ENCODE results near the gene XPNPEP1.

The XPNPEP1 gene

DNA sequence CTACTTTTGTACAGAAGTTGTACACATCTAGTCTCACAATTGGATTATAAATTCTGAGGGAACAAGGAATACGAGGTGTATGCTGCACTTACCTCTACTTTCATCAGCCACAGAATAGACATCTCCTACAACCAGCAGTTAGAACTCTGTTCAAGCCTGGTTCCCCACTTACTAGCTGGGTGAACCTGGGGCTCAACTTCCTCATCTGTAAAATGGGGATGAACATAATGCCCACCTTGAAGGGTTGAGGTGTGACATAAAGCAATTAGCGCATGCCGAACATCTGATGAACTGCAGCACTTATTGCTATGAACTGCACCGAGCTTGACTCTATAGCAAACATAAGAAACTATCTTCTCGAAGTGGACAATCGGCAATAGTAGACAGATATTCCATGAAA lies 25.3 kb downstream of the XPNPEP1 start:
- H3K4me2 ChIP-seq (ENCODE audit: low read length): no peak overlapping the region
- H3K9me3 ChIP-seq (replicated peaks; ENCODE audit: low read length): no peaks in the 10 kb centered on the region
- no peak overlapping the region for H3K4me3 ChIP-seq (ENCODE audit: low read length)
- H3K36me3 ChIP-seq (ENCODE audit: insufficient read depth, low read length): peaks cover 5% of the 10 kb centered on the region
- no peaks in the 10 kb centered on the region for H3K27me3 ChIP-seq (ENCODE audit: control insufficient read depth, insufficient read depth, low read length)
- H3K9ac ChIP-seq (ENCODE audit: low read depth, low read length): no peak overlapping the region
- peaks cover 54% of the 10 kb centered on the region for H3K4me1 ChIP-seq (ENCODE audit: control insufficient read depth, insufficient read depth, low read length)

GRCh38 chr10:109895848-109896247 lies 27.5 kb downstream of the XPNPEP1 start:
- Histone ChIP-seq H3K27me3 (ENCODE audit: control insufficient read depth, insufficient read depth, low read length) (no peaks in the 10 kb centered on the region), H3K4me1 (ENCODE audit: control insufficient read depth, insufficient read depth, low read length) (peaks cover 47% of the 10 kb centered on the region), H3K9me3 (replicated peaks; ENCODE audit: low read length) (no peaks in the 10 kb centered on the region), H3K4me3 (ENCODE audit: low read length) (no peak overlapping the region), H3K9ac (ENCODE audit: low read depth, low read length) (no peak overlapping the region), H3K36me3 (ENCODE audit: insufficient read depth, low read length) (peaks cover 22% of the 10 kb centered on the region), H3K4me2 (ENCODE audit: low read length) (peak overlapping the region; percentile 8)

DNA sequence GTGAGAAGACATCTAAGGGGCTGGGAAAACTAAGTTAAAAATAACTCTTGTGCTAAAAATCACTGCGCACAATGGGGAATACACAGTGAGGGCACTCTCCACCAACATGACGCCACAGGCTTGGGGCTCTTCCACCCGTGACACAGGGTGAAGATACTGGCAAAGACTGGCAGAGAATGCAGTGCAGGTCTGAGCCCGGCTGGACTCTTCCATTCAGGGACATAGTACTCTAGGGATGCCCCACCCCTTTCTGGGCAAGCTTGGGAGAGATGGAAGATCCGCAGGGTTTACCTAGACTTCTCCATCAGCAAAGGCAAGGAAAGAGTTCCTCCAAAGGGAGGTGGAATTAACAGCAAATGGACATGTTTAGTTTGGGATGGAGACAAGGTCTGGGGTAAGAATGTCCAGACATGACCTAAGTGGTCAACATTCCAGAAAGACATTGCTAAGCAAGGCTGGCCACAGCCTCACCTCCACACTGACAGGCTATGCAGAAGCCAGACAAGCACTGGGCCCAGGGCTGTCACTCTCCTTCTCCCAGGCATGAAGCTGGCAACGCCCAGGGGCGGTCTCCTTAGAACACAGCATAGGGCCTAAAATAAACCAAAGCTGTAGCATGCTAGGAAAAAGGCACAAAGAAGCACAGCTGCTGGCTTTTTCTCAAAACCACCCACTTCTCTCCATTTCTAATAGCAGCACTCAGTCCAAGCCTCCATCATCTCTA lies 28.1 kb downstream of the XPNPEP1 start:
- Histone ChIP-seq H3K9me3 (replicated peaks; ENCODE audit: low read length) (no peaks in the 10 kb centered on the region), H3K27me3 (ENCODE audit: control insufficient read depth, insufficient read depth, low read length) (no peaks in the 10 kb centered on the region), H3K4me2 (ENCODE audit: low read length) (peak overlapping the region; percentile 8), H3K4me1 (ENCODE audit: control insufficient read depth, insufficient read depth, low read length) (peaks cover 43% of the 10 kb centered on the region), H3K36me3 (ENCODE audit: insufficient read depth, low read length) (peaks cover 26% of the 10 kb centered on the region), H3K9ac (ENCODE audit: low read depth, low read length) (no peak overlapping the region), H3K4me3 (ENCODE audit: low read length) (no peak overlapping the region)

DNA sequence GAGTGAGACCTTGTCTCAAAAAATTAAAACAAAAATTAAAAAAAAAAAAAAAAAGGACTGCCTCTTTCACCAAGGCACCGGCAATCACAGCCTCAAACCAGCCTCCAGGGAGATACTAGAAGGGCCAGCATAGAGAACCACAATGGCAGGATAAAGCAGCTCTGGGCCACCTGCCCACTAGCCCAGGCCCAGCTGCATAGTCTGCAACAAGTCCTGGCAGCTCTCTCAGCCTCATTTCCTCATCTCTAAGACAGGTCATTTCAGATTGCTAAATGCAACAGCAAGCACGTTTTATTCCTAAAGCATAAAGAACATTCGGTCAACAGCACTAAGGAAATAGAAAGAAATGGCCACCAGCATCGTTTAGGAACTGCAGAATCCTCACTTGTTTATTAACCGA lies 28.8 kb downstream of the XPNPEP1 start:
- Histone ChIP-seq H3K36me3 (ENCODE audit: insufficient read depth, low read length) (peaks cover 26% of the 10 kb centered on the region), H3K4me1 (ENCODE audit: control insufficient read depth, insufficient read depth, low read length) (peaks cover 42% of the 10 kb centered on the region), H3K27me3 (ENCODE audit: control insufficient read depth, insufficient read depth, low read length) (no peaks in the 10 kb centered on the region), H3K4me3 (ENCODE audit: low read length) (no peak overlapping the region), H3K9ac (ENCODE audit: low read depth, low read length) (no peak overlapping the region), H3K9me3 (replicated peaks; ENCODE audit: low read length) (no peaks in the 10 kb centered on the region), H3K4me2 (ENCODE audit: low read length) (no peak overlapping the region)

DNA sequence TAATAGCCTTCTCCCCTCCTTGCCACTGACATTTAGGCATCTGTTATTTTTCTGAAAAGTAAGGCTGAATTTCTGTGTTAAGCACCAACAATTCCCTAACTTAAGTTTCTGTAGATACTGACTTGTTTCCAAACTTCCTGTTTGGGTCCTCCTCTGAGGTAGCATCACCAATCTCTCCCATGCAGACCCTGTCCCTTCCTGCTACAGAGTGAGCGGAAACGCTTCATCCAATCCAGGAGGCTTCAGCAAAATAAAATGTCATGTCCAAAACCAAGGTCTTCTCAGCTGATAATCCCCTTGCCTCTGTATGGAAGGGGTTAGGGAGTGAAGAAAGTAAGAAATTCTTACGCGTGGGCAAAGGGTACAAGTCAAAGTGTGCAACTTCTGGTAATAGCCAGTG lies 29.9 kb downstream of the XPNPEP1 start:
- Histone ChIP-seq H3K27me3 (ENCODE audit: control insufficient read depth, insufficient read depth, low read length) (no peaks in the 10 kb centered on the region), H3K4me2 (ENCODE audit: low read length) (no peak overlapping the region), H3K9me3 (replicated peaks; ENCODE audit: low read length) (no peaks in the 10 kb centered on the region), H3K9ac (ENCODE audit: low read depth, low read length) (no peak overlapping the region), H3K36me3 (ENCODE audit: insufficient read depth, low read length) (peaks cover 27% of the 10 kb centered on the region), H3K4me3 (ENCODE audit: low read length) (no peak overlapping the region), H3K4me1 (ENCODE audit: control insufficient read depth, insufficient read depth, low read length) (peaks cover 31% of the 10 kb centered on the region)

GRCh38 chr10:109892931-109893330 lies 30.4 kb downstream of the XPNPEP1 start:
- Histone ChIP-seq H3K4me3 (ENCODE audit: low read length) (no peak overlapping the region), H3K27me3 (ENCODE audit: control insufficient read depth, insufficient read depth, low read length) (no peaks in the 10 kb centered on the region), H3K9ac (ENCODE audit: low read depth, low read length) (no peak overlapping the region), H3K4me1 (ENCODE audit: control insufficient read depth, insufficient read depth, low read length) (peaks cover 28% of the 10 kb centered on the region), H3K36me3 (ENCODE audit: insufficient read depth, low read length) (peaks cover 30% of the 10 kb centered on the region), H3K4me2 (ENCODE audit: low read length) (no peak overlapping the region), H3K9me3 (replicated peaks; ENCODE audit: low read length) (no peaks in the 10 kb centered on the region)

GRCh38 chr10:109892117-109892516 lies 31.2 kb downstream of the XPNPEP1 start:
- no peak overlapping the region for H3K4me3 ChIP-seq (ENCODE audit: low read length)
- peaks cover 28% of the 10 kb centered on the region for H3K4me1 ChIP-seq (ENCODE audit: control insufficient read depth, insufficient read depth, low read length)
- H3K27me3 ChIP-seq (ENCODE audit: control insufficient read depth, insufficient read depth, low read length): no peaks in the 10 kb centered on the region
- no peaks in the 10 kb centered on the region for H3K9me3 ChIP-seq (replicated peaks; ENCODE audit: low read length)
- no peak overlapping the region for H3K4me2 ChIP-seq (ENCODE audit: low read length)
- H3K9ac ChIP-seq (ENCODE audit: low read depth, low read length): no peak overlapping the region
- H3K36me3 ChIP-seq (ENCODE audit: insufficient read depth, low read length): peaks cover 36% of the 10 kb centered on the region

- peaks cover 46% of the 10 kb centered on the region for H3K36me3 ChIP-seq (ENCODE audit: insufficient read depth, low read length)
- H3K4me1 ChIP-seq (ENCODE audit: control insufficient read depth, insufficient read depth, low read length): peaks cover 28% of the 10 kb centered on the region
Observed at GRCh38 chr10:109891105-109891504, 32.2 kb downstream of the XPNPEP1 start.

GRCh38 chr10:109889867-109890266 lies 33.4 kb downstream of the XPNPEP1 start:
- Histone ChIP-seq H3K27me3 (ENCODE audit: control insufficient read depth, insufficient read depth, low read length) (no peaks in the 10 kb centered on the region), H3K36me3 (ENCODE audit: insufficient read depth, low read length) (peaks cover 46% of the 10 kb centered on the region), H3K9me3 (replicated peaks; ENCODE audit: low read length) (no peaks in the 10 kb centered on the region), H3K4me1 (ENCODE audit: control insufficient read depth, insufficient read depth, low read length) (peaks cover 17% of the 10 kb centered on the region), H3K4me3 (ENCODE audit: low read length) (no peak overlapping the region), H3K9ac (ENCODE audit: low read depth, low read length) (no peak overlapping the region), H3K4me2 (ENCODE audit: low read length) (peak overlapping the region; percentile 12)

More at GRCh38 chr10:109891105-109891504, 32.2 kb downstream of the XPNPEP1 start:
- H3K27me3 ChIP-seq (ENCODE audit: control insufficient read depth, insufficient read depth, low read length): no peaks in the 10 kb centered on the region
- no peak overlapping the region for H3K9ac ChIP-seq (ENCODE audit: low read depth, low read length)
- no peak overlapping the region for H3K4me2 ChIP-seq (ENCODE audit: low read length)
- no peaks in the 10 kb centered on the region for H3K9me3 ChIP-seq (replicated peaks; ENCODE audit: low read length)
- no peak overlapping the region for H3K4me3 ChIP-seq (ENCODE audit: low read length)

GRCh38 chr10:109887776-109888175 lies 35.5 kb downstream of the XPNPEP1 start:
- Histone ChIP-seq H3K4me2 (ENCODE audit: low read length) (no peak overlapping the region), H3K9me3 (replicated peaks; ENCODE audit: low read length) (no peaks in the 10 kb centered on the region), H3K27me3 (ENCODE audit: control insufficient read depth, insufficient read depth, low read length) (no peaks in the 10 kb centered on the region), H3K4me1 (ENCODE audit: control insufficient read depth, insufficient read depth, low read length) (peaks cover 19% of the 10 kb centered on the region), H3K4me3 (ENCODE audit: low read length) (no peak overlapping the region), H3K36me3 (ENCODE audit: insufficient read depth, low read length) (peaks cover 54% of the 10 kb centered on the region), H3K9ac (ENCODE audit: low read depth, low read length) (no peak overlapping the region)

- Histone ChIP-seq H3K9ac (ENCODE audit: low read depth, low read length) (no peak overlapping the region), H3K36me3 (ENCODE audit: insufficient read depth, low read length) (peaks cover 56% of the 10 kb centered on the region), H3K4me1 (ENCODE audit: control insufficient read depth, insufficient read depth, low read length) (peaks cover 19% of the 10 kb centered on the region), H3K4me2 (ENCODE audit: low read length) (no peak overlapping the region), H3K4me3 (ENCODE audit: low read length) (no peak overlapping the region), H3K27me3 (ENCODE audit: control insufficient read depth, insufficient read depth, low read length) (no peaks in the 10 kb centered on the region), H3K9me3 (replicated peaks; ENCODE audit: low read length) (no peaks in the 10 kb centered on the region)
Observed at GRCh38 chr10:109887243-109887642, 36.1 kb downstream of the XPNPEP1 start.

DNA sequence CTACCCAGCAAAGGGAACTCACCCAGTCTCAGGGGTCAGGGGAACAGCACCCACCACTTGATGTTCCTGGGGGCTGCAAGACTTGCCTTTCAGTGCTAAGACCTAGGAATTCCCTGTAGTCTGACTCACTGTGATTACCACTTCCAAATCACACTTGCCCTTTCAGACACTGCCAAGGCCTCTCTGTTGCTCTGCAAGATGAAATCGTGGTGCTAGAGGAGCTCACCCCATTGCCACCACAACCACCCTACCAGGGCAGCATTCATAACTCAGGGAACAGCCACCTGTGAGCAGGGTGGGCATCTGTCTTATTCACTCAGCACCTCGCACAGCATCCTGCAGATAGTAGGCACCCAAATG lies 36.5 kb downstream of the XPNPEP1 start:
- no peaks in the 10 kb centered on the region for H3K27me3 ChIP-seq (ENCODE audit: control insufficient read depth, insufficient read depth, low read length)
- peaks cover 58% of the 10 kb centered on the region for H3K36me3 ChIP-seq (ENCODE audit: insufficient read depth, low read length)
- no peaks in the 10 kb centered on the region for H3K9me3 ChIP-seq (replicated peaks; ENCODE audit: low read length)
- peaks cover 19% of the 10 kb centered on the region for H3K4me1 ChIP-seq (ENCODE audit: control insufficient read depth, insufficient read depth, low read length)
- H3K4me2 ChIP-seq (ENCODE audit: low read length): no peak overlapping the region
- H3K9ac ChIP-seq (ENCODE audit: low read depth, low read length): no peak overlapping the region
- no peak overlapping the region for H3K4me3 ChIP-seq (ENCODE audit: low read length)

Measured in skeletal muscle satellite cell (primary cell).